ENCODE results near the gene ASPDH.

GRCh38 chr19:50534478-50534877, 20.8 kb upstream of the ASPDH start:
- TF ChIP-seq CTCF (IDR thresholded peaks at IDR 0.05 in 4 of 5, conservative IDR thresholded peaks at IDR 0.05 in 1 of 5) (no peak), POLR2A (IDR thresholded peaks at IDR 0.05) (no peak)
